T-helper 2 cell treated with Interferon-gamma antibody and Interleukin-4, amounts not matched to agents 100 ng/mL and 5 ng/mL, for 36 hours (primary cell): ENCODE results near the gene GSK3B. TPM values are rescaled to one million over a fixed set of nuclear protein-coding genes. Genes with fewer than 3 reads are reported as not detected.

Experiments used
- intact Hi-C: fragments of 100-400 bp; cut with micrococcal nuclease; formaldehyde crosslinking; loops from one replicate; pipeline ENCODE4 v1.15.1; 2023
- total RNA-seq: library from RNA; stranded (reverse); gene quantifications from 2 replicates; pipeline ENCODE4 v1.2.3, GENCODE V29; 2022

Gene GSK3B
- total RNA-seq, 1 donor from 2014 or later: 40.8 TPM

GRCh38 chr3:119786409-119786808, 307.8 kb downstream of the GSK3B start:
- intact Hi-C loops: no loop called here

- intact Hi-C loops: no loop called here
These were observed 310.4 kb downstream of the GSK3B start for GRCh38 chr3:119783883-119784282.

- intact Hi-C loops: no loop called here
These were observed 311.0 kb downstream of the GSK3B start for GRCh38 chr3:119783255-119783654.

GRCh38 chr3:119782460-119782859, 311.8 kb downstream of the GSK3B start:
- intact Hi-C loops: no loop called here

- intact Hi-C loops: no loop called here
These were observed 312.7 kb downstream of the GSK3B start, which contains the start of gene NR1I2 for GRCh38 chr3:119781330-119782198. Gene NR1I2 (plus strand): TSS chr3:119782101.

- intact Hi-C loops: no loop called here
These were observed 314.4 kb downstream of the GSK3B start for GRCh38 chr3:119779731-119780383.

- intact Hi-C loops: no loop called here
These were observed 315.4 kb downstream of the GSK3B start for GRCh38 chr3:119778811-119779210.

GRCh38 chr3:119778176-119778575, 316.1 kb downstream of the GSK3B start:
- intact Hi-C loops: no loop called here

GRCh38 chr3:119776304-119776703, 317.9 kb downstream of the GSK3B start:
- intact Hi-C loops: no loop called here

- intact Hi-C loops: no loop called here
These were observed 319.8 kb downstream of the GSK3B start for GRCh38 chr3:119774444-119774843.

Other genes starting within 250 kb of the GSK3B start
- gene GPR156, start 190.8 kb upstream of the GSK3B start, total RNA-seq: not detected in 2 replicates